ENCODE data around the gene TIAM2.

DNA sequence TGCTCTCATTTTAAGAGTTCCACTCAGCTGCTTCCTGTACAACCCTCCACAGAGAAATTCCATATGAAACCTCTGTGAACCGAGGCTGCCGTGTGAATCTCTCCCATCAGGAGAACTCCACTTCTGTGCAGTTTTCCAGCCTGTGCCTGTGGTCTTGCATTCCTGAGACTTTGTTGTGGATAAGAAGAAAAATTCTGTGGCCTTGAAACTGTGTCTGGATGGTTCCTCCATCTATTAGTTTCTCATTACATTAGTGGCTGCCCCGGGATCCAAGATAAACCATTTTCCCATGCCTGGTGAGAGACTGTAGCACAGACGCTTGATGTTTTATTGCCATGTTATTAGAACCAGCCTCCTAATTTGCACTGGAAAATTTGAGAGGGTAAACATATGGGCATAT is 40.8 kb upstream of the TIAM2 start:
- TF ChIP-seq, protein P1, sequence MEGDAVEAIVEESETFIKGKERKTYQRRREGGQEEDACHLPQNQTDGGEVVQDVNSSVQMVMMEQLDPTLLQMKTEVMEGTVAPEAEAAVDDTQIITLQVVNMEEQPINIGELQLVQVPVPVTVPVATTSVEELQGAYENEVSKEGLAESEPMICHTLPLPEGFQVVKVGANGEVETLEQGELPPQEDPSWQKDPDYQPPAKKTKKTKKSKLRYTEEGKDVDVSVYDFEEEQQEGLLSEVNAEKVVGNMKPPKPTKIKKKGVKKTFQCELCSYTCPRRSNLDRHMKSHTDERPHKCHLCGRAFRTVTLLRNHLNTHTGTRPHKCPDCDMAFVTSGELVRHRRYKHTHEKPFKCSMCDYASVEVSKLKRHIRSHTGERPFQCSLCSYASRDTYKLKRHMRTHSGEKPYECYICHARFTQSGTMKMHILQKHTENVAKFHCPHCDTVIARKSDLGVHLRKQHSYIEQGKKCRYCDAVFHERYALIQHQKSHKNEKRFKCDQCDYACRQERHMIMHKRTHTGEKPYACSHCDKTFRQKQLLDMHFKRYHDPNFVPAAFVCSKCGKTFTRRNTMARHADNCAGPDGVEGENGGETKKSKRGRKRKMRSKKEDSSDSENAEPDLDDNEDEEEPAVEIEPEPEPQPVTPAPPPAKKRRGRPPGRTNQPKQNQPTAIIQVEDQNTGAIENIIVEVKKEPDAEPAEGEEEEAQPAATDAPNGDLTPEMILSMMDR (IDR thresholded peaks at IDR 0.05): no peak
- TF ChIP-seq POLR2A (IDR thresholded peaks at IDR 0.05): no peak

Data from adrenal gland (tissue), 5 donors.